Stimulated activated CD4-positive, alpha-beta T cell treated with anti-CD3 and anti-CD28 coated beads, Interleukin-2, amount 100 ng/mL, for 48 hours (primary cell): ENCODE data around the gene DTNBP1.

Experiments used
- DNase-seq, 2 donors: peaks; one replicate each; pipeline ENCODE4 v3.0.0-alpha.2; 2020

DTNBP1 gene

DNA sequence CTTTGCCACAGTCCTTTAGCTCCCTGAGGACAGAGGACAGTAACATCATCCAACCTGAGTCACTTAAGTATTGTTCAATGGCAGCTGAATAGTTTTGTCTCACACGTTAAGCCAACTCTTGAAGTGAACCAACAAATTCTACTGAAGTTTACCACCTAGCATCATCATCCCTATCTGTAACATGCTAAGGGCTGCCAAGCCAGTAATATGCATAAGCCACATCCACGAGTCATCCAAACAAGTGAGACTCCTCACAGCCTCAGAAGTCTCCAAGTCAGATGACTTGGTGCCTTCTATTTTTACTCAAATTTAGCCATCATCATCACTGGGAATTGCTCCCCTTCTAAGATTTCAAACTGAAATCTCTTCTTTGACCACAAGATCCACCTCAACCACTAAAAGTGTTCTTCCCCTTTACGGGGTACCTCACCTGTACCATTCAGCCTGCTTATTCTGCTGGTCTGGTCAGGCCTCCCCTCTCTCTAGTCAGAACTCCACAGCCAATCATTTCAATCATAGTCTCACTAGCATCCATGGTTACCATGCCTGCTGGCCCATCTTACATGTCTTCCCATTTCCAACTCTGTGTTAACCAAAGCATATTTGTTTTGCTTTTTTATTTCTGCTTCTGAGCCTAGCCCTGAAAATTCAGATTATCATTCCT lies 73.7 kb downstream of the DTNBP1 start:
- peak in 1 of 2 donors; percentile 14 for DNase-seq

DNA sequence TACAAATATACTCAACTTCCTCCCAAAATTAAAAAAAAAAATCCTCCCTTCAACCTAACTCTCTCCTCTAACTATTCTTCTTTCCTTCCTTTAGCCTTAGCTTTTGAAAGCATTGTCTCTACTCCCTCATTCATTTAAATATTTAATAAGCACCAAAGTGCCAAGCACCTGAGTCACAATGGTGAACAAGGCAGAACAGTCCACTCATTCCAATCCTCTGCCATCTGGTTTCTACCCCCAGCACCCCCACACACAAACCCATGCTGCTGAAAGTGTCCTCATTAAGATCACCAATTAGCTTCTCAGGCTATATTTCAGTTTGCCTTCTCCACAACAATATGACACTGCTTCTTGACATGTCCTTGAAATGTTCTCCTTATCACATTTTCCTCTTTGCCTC lies 76.3 kb downstream of the DTNBP1 start:
- no peak for DNase-seq

DNA sequence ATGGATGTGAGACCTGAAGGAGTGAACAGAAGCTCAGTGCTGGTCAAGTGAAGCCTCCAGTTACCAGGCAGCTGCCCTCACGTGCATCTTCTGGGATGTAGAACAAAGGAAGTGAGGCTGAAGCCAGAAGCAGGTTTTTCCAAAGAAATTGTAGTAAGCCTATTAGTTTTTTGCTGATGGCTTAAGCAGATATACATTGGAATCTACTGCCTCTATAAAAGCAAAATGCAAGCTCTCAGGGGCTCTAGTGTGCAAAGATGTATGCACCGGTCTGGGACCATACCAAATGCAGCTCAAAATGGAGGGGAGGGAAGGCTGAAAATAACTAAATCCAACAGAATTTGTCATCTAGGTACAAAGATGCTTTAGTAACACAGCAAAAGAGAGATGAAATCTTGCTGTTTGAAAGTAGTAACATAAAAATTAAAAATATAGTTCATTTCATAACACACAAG lies 77.0 kb downstream of the DTNBP1 start:
- no peak for DNase-seq

DNA sequence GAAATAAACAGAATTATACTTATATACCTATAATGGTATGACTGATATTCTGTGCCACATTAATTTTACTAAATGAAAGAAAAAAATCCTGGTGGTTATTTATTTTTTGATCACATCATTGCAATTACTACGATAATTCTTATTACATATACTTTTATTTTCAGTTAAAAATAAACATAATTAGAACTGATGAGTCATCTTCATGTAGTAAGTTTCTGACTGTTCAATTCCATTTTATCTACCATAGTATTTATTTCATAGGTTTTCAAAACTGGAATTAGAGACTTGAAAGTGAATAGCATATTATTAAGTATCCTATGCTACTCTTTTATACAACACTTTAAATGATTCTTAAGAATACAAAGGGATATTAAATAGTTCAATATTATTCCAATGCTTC lies 80.3 kb downstream of the DTNBP1 start:
- no peak for DNase-seq

DNA sequence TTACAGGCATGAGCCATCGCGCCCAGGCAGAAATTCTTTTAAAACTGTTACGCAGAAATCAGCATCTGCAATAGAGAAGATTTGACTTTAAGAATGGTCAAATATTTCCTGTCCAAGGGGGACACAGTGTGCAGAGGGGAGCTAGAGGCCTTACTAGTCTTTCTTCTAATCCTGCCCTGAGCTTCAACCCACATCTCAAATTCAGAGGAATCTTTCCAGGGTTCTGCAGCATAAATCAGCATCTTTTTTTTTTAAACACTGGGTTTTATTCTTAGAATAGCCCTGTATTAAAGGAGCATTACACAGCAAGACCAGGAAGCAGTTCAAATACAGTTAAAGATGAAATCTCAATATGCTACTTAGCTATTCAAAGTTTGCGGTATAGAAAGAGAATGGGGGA lies 81.1 kb downstream of the DTNBP1 start:
- no peak for DNase-seq

DNA sequence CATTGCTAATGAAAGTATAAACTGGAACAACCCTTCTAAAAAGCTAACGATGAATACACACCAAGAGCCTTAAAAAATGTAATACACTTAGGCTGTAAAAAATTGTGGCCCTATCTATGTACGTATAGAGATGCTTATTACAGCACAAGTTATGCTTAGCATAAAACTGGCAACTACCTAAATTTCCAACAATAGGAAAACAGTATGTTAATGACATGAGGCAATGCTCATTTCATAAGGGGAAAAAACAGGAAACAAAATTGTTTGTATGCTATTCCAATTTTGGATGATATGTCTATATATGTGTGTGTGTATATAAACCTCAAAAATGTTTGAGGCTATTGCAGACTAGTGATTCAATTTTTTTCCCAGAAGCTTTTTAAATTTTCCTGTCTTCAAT lies 82.5 kb downstream of the DTNBP1 start:
- DNase-seq, result no peak

DNA sequence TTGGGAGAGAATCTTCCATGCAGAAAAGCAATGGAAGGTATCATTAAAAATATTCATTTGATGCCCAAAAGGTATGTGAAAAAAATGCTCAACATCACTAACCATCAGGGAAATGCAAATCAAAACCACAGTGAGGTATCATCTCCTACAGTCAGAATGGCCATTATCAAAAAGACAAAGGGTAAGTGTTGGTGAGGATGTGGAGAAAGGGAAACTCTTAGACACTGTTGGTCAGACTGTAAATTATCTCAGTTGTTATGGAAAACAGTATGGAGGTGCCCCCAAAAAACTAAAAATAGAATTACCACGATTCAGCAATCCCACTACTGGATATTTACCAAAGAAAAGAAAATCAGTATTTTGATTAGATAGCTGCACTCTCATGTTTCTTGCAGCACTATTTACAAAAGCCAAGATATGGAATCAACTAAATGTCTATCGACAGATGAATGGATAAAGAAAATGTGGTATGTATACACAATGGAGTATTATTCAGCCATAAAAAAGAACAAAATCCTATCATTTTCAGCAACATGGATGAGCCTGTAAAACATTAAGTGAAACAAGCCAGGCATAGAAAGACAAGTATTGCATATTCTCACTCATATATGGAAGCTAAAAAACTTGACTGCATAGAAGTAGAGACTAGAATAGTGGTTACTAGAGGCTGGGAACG lies 84.0 kb downstream of the DTNBP1 start:
- no peak for DNase-seq

DNA sequence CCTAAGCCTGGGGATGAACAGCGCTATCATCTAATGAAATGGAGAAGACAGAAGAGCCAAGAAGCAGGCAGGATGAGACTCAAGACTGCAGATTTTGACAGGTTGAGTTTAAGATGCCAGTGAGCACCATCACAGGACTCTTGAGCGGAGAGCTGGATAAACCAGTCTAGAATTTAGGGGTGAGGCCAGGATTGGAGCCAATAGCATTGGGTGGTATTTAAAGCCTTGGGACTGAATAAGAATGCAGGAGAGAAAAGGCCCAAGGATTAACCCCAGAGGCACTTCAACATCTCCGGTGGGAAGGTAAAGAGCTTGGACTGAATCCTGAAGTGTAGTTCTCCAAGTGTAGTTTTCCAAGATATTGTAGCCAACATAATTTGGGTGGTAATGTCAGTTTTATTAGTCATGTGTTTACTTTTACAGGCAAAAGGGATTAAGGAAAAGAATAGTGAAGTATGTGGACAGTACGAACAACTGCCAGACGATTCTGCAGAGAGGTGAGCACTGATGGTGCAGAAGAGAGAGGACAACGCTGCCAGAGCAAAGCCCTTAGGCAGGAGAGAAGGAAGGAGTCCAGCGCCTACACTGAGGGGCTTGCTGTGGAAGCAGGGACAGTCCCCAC lies 85.2 kb downstream of the DTNBP1 start:
- DNase-seq, result no peak

DNA sequence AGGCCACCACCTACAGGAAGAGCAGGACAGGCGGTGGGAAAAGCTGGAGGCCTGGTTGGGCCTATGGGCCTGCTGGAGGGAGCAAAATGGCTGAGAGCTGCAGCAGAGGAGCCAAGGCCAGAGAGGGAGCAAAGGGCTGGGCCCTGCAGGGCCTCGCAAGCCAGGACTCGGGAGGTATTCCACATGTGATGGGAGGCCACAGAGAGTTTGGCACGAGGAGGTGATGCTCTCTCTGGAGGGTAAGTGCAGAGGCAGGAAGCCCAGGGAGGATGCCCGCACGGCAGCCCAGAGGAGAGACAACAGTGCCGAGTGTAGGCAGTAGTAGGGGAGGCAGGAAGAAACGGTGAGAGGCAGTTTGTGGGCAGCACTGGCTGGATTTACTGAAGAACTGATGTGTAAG lies 85.7 kb downstream of the DTNBP1 start:
- no peak for DNase-seq

DNA sequence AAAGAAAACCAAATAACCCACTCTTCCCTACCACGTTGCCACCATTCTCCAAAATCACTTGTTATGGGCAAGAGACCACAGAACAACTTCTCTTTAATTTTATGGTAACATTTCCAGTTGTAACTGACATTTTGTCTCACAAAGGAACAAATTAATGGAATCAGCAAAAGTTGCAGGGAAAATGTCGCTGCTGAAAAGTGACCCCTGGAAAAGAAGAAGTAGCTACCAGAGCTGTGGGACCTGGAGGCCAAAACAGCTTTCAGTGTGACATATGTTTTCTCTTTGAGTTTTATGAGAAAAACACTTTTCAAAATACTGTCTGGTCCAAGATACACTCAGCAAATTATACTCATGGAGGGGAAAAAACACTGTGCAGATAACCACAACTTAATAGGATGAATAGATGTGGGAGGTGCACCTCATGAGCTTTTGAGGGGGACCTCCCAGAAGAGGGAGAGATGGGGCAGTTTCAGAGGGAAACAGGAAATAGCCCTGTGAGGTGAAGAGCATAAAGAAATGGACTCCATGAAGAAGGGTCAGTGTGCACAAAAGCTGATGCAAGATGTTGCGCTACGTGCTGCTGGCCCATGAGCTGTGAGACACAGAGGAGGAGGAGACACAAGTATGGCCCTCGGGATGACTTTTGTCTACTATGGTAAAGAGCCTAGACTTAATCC lies 87.3 kb downstream of the DTNBP1 start:
- DNase-seq, result no peak

DNA sequence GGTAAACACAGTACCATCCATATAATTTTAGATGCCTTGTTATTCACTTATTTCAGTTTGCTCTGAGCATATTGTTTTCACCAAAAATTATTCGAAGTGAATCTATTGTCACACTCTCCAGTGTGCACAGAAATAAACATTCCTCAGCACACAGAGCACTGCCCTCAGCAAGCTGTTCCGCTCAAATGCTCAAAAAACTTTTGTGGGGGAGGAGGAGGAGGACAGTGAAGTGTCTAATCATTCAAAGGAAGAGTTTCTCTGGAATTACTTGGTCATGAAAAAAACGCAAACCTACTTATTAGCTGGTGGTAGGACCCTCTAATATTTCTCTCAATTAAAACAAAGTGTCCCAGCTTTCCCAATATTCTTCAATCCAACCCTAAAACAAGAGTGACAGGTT lies 88.3 kb downstream of the DTNBP1 start:
- no peak for DNase-seq

DNA sequence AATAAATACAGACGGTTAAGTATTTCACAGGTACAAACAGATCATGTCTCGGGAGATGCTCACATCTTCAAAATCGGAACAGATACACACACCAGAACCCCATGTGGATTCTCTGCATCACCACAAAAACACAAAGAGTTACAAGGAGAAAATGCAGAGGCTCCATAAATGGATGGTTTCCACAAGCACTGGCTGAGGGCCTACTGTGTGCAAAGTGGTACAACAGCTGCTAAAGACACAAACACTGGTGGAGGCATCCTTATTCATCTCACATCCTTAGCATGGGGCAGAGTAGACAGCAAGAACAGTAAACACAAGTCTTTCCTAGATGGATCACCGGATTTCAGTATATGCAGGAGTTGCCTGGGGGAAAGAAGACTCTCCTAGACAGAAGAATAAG lies 88.8 kb downstream of the DTNBP1 start:
- no peak for DNase-seq

DNA sequence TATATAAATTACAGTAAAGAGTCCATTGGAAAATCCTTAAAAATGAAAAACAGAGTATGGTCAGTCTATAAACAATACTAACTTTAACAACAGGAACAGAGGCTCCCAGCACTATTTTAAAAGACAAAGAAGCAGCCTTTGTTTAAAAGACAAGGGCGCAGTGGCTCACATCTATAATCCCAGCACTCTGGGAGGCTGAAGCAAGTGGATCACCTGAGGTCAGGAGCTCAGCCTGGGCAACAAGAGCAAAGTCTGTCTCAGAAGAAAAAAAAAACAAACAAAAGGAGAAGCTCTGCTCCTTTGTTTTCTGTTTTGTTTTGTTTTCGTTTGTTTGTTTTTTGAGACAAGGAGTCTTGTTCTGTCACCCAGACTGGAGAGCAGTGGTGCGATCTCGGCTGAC lies 89.4 kb downstream of the DTNBP1 start:
- no peak for DNase-seq

DNA sequence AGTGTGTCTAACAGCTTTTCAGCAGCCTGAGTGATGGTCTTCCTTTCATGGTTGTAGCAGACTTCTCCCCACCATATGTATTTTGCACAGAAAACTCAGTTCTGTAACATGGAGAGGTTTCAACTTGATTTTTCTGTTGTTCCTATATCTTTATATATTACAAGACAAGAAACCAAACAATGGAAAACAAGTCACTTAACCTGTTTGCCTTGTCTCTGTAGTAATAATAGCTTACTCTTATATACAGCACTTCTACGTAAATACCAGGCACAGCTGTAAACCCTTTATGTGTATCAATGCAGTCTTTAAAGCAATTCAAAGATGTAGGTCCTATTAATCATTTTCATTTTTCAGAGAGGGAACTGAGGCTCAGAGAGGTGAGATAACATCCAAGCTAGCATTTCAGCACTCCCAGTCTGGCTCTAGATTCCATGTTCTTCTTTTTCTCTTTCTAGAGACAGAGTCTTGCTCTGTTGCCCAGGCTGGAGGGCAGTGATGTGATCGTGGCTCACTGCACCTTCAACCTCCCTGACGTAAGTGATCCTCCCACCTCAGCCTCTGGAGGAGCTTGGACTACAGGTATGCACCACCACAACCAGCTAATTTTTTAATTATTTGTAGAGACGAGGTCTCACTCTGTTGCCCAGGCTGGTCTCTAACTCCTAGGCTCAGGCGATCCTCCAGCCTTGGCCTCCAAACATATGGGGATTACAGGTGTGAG lies 90.4 kb downstream of the DTNBP1 start:
- no peak for DNase-seq

DNA sequence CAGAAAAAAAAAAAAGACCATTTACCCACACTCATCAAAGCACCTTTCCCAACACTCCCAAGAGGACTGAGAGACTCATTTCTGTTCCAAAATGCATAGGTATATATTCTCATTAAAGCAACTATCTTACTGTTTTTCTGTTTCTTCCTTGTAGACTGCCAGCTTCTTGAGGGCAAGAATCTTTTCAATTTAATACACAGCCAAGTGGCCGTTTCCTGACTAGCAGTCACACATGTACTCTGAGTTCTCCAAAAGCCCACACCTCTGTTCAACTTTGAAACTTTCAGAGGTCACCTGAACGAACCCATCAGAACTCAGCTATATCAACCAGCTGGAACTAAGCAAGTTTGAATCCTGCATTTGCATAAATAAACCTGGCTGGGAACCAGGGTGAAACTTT lies 92.7 kb downstream of the DTNBP1 start:
- DNase-seq, result no peak

DNA sequence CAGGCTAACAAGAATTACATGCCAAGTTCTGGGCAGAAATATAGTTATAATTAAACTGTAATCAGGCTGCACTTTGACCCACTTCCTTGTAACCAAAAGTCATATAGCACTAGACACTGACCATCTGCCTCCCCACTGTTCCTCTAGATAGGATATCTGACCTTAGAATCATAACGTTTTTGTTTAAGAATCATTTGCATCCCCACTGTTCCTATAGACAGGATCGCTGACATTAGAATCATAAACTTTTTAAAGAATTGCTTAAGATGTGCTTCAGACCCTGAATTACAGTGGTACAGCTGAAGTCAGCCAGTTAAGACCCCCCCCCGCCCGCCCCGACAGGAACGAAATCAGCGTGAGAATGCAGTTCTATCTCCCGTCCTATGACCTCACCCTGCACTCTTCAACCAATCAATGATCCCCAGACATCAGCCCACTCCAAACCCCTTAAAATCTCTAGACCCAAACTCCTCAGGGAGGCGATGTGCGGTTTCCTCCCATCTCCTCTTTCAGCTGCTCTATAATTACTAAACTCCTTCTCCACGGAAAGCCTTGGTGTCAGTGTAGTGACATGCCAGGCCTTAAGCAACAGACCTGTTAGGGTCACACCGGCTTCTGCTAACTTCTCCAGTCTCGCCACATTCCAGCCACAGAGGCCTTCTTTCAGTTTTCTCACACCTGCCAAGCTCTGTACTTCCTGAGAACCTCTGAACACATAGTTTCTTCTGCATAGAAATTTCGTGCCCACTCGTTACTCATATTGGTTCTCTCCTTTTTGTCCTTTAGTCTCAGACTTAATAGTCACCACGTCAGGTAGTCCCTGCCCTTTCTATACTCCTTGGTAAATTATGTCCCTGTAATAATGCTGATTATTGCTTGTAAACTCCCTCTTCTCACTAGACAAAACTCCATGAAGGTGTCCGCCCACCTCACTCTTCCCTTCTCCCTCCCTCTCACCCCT lies 93.5 kb downstream of the DTNBP1 start:
- DNase-seq, result no peak

DNA sequence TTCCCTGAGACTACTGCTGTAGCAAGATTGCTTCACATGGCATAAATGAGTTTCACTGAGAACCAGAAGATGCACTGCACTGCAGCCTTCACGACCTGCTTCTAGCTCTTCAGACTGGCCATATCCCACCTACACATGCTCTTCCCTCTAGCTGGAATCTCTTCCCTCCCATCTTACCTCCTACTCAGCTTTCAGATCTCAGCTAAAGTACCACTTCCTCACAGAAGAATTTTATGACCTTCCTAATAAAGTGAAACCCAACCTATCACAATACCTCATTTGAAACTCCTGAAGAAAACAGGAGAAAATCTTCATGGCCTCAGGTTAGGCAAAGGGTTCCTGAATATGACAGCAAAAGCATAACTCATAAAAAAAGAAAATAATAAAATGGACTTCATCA lies 99.9 kb downstream of the DTNBP1 start:
- no peak for DNase-seq

DNA sequence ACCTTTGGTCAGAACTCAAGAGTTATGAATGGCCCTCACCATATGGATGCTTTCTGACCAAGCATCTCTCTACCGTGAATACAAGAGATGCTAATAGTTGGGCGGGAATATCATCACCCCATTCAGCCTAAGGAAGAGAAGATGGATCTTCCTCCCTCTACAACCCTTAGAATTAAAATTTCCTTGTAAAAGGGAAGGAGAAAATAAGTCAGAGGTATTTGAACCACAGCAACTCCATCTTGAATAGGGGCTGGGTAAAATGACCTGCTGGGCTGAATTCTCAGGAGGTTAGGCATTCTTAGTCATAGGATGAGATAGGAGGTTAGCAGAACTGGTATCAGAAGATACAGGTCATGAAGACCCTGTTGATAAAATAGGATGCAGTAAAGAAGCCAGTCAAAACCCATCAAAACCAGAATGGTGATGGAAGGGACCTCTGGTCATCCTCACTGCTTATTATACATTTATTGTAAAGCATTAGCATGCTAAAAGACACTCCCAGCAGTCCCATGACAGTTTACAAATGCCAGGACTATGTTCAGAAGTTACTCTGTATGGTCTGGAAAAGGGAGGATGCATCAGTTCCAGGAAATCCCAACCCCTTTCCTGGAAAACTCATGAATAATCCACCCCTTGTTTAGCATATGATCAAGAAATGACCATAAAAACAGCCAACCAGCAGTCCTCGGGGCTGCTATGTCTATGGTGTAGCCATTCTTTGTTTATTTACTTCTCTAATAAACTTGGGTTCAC lies 101.2 kb downstream of the DTNBP1 start:
- DNase-seq, result no peak

DNA sequence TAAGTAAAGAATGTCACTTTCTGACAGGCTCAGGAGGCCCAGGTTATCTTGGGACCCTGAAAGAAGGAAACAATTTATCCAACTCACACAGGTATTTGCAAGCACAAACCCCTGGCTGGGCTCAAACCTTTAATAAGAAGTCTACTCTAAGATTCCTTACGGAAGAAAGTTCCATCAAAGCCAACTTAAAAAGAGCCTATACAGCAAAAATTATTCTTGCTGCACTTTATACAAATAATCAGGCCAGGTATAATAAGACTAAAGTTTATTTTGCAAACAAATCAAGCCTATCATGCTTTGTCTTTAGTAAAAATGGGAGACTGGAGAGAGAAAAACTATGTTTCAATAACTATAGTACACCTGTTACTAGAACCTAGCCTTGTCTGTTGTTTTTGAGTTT lies 102.1 kb downstream of the DTNBP1 start:
- DNase-seq, result no peak

DNA sequence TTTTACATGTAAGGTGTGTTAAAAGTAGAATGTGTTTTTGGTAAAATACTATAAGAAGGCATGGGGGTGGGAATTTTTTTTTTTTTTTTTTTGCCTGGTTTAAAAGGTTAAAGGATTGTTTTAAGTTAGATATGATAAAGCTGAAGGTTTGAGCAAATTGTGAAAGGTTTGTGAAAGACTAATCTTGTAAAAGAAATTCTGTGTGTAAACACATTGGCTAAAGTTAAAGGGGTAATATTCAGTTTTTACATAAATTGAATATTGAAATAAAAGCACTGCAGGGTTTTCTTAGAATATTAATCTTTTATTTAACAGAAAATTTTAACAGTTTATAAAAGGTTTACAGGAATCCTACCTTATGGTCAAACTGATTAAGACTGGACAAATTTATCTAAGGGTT lies 105.7 kb downstream of the DTNBP1 start:
- no peak for DNase-seq

DNA sequence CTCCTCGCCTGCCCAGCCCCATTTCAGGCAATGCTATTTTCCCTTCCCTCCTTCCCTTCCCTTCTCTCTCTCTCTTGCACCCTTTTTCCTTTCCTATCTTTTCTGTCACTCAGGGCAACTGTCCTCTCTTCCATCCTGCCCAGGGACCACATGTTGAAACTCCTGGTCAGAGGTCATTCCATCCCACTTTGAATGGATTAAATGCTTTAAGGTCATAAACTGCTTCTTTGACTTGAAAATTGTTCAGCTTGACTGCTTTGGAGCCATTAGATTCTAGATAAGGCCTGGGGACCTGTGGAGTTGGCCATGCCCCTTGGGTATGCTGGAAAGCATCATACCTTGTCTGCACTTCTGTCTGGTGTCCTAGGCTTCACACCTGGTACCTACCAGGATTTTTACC lies 106.1 kb downstream of the DTNBP1 start:
- DNase-seq, result no peak
